Subcutaneous abdominal adipose tissue (tissue), 5 donors: ENCODE measurements around the gene KCNK16.

Experiments used
- H3K27ac ChIP-seq: one replicate; pipeline ENCODE4 v1.7.0; 2013; ENCODE audit warnings: low read depth, mild to moderate bottlenecking, inconsistent platforms, low read length, moderate library complexity
- H3K27me3 ChIP-seq, 5 donors: one replicate each; pipeline ENCODE4 v1.7.0; 2013; ENCODE audit warnings: low read length in 5 of 5, inconsistent platforms in 1 of 5; ENCODE audit not compliant: control insufficient read depth in 5 of 5, insufficient read depth in 4 of 5
- H3K36me3 ChIP-seq, 5 donors: one replicate each; pipeline ENCODE4 v1.7.0; 2013; ENCODE audit warnings: low read length in 5 of 5; ENCODE audit not compliant: control insufficient read depth in 5 of 5, insufficient read depth in 5 of 5
- H3K4me1 ChIP-seq, 5 donors: one replicate each; pipeline ENCODE4 v1.7.0; 2013; ENCODE audit warnings: low read length in 5 of 5, mild to moderate bottlenecking in 3 of 5, moderate library complexity in 1 of 5; ENCODE audit not compliant: control insufficient read depth in 5 of 5, insufficient read depth in 5 of 5
- H3K4me3 ChIP-seq, 5 donors: one replicate each; pipeline ENCODE4 v1.7.0; 2013; ENCODE audit warnings: low read length in 5 of 5, low read depth in 1 of 5
- H3K9ac ChIP-seq, 5 donors: one replicate each; pipeline ENCODE4 v1.7.0; 2013; ENCODE audit warnings: low read length in 5 of 5, mild to moderate bottlenecking in 4 of 5, moderate library complexity in 3 of 5
- H3K9me3 ChIP-seq, 5 donors: one replicate each; pipeline ENCODE4 v1.7.0; 2013; ENCODE audit warnings: low read length in 5 of 5; ENCODE audit not compliant: control insufficient read depth in 5 of 5
- donor health status: healthy.
- donor health status: healthy.
- donor health status: healthy.
- donor health status: healthy.
- donor health status: healthy.

The KCNK16 gene

DNA sequence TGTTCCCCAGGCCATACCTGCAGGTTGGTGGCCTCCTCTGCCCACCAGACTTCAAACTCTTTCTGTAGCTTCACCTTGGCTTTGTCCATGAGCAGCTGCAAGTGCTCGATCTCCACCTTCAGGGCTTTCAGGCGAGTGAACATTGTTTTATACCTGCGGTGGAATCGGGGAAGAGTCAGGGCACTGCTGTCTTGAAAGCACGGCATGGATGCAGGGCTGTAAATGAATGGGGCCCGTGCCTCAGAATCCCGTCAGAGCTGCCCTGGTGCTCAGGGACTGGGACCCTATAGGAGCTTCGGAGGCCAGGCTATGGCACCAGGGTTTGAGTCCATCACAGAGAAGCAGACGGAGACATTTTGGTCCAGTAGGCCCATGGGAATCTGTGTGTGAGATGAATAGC lies 37.9 kb upstream of the KCNK16 start:
- Histone ChIP-seq H3K27me3 (no peaks in the 10 kb centered on the region), H3K36me3 (no peaks in the 10 kb centered on the region), H3K4me3 (no peak overlapping the region), H3K9ac (no peak overlapping the region), H3K9me3 (no peaks in the 10 kb centered on the region), H3K27ac (no peak overlapping the region), H3K4me1 (peaks cover 2 to 15% (median 10%) of the 10 kb centered on the region in 5 donors)

DNA sequence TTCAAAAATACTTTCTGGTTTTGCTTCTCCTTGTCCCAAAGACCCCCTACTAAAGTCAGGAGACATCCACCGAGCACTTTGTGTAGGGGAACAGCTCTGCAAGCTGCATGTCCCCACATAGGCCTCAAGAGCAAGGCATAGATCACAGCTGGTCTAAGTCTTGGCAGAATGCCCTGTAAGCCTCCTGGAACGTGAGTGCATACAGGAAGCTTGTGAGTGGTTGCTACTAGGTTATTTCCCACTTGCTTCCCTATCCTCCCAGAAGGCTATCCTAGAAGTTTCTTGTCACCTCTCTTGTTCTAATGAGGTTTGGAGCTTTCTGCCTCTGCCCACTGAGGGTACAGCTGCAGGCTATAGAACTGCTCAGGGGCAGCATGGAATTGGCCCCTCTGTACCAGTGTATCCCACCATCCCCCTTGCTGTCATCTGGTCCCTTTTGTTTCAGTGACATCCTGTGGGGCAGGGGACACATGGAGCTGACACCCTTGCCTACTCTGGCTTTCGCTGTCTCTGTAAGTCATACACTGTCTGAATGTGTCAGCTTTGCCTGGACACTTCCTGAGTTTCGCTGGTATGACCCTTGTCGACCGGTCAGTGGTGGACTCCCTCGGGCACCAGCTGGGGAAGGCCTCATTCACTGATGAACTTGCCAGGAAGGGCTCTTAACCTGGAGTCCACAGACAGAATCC lies 35.6 kb upstream of the KCNK16 start:
- no peak overlapping the region for H3K9ac ChIP-seq
- H3K4me3 ChIP-seq = no peak overlapping the region
- no peaks in the 10 kb centered on the region for H3K36me3 ChIP-seq
- no peaks in the 10 kb centered on the region for H3K27me3 ChIP-seq
- H3K9me3 ChIP-seq = no peaks in the 10 kb centered on the region
- peaks cover 4 to 23% (median 18%) of the 10 kb centered on the region in 5 donors for H3K4me1 ChIP-seq
- H3K27ac ChIP-seq = no peak overlapping the region

DNA sequence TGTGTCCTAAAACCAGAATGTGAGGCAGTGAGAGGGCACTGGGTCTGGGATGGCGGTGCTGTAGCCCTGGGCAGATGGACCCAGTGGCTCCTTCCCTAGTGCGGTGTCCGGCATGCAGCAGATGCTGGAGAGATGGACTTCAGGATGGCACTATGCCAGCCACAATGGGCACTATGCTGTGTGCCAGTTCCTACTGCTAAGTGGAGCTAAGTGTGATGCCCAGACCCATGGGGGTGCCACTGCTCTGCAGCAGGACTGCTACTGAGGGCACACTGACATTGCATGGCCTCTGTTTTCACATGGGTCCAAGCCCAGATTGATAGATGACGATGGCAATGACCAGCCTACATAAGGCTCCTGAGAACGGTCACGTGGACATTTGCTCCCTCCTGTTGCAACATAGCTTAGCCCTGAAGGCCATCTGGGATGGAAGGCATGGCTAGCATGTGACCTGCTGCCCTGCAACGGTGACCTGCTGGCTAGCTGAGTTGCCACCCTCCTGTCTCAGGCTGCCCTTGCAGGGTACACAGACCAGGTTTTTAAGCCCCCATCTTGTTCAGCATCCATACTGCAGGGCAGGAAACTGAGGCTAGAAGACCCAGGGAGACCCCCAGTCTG lies 31.3 kb upstream of the KCNK16 start:
- H3K9me3 ChIP-seq = no peaks in the 10 kb centered on the region
- no peak overlapping the region for H3K4me3 ChIP-seq
- H3K36me3 ChIP-seq = no peaks in the 10 kb centered on the region
- H3K27ac ChIP-seq = no peak overlapping the region
- H3K4me1 ChIP-seq = peaks cover 3 to 16% (median 12%) of the 10 kb centered on the region in 5 donors
- H3K27me3 ChIP-seq = no peaks in the 10 kb centered on the region
- H3K9ac ChIP-seq = no peak overlapping the region

DNA sequence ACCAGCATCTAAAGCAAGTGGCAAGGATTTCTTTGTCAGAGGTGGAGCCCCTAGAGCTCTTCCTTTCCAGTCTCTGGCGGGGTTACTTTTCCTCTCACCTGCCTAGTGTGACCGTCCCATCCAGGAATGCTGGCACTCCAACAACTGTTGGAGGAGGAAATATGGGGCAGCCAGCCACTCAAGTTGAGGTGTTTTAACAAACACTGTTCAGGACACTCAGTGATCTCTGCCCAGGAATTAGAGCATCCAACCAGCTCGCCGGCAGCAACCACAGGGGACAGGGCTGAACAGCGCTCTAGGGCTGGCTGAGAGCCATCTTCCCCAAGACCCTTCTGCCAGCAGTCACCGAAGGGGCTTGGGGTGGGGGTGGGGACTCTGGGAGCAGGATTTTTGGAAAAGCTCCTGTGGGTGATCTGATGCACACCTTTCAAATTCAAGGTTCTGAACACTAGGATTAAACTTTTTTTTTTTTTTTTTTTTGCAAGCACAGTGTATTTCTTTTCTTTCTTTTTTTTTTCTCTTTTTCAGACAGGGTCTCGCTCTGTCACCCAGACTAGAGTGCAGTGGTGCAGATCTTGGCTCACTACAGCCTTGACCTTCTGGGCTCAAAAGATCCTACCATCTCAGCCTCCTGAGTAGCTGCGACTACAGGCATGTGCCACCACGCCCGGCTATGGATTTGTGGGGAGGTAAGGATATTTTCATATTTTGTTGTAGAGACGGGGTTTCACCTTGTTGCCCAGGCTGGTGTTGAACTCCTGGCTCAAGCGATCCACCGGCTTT lies 28.4 kb upstream of the KCNK16 start:
- no peaks in the 10 kb centered on the region for H3K9me3 ChIP-seq
- H3K4me3 ChIP-seq = no peak overlapping the region
- H3K27me3 ChIP-seq = no peaks in the 10 kb centered on the region
- H3K9ac ChIP-seq = no peak overlapping the region
- no peak overlapping the region for H3K27ac ChIP-seq
- H3K4me1 ChIP-seq = peaks cover 3 to 11% (median 8%) of the 10 kb centered on the region in 5 donors
- H3K36me3 ChIP-seq = no peaks in the 10 kb centered on the region

DNA sequence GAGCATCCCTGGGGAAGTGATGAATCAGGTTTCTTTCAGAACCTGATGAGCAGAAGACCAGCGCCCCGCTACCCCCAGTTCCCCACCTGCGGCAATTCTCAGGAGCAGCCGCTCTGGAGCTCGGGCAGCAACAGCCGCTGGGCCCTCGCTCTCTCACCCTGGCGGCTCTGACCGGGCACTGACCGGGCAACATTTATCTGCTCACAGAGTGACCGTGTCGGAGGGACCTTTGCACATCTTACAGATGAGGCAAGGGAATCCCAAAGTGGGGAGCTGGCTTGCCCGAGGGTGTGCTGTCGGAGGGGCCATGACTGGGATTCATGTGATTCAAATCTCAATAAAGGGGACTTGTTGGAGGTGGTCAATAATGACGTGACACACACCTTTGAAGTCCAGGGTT lies 26.2 kb upstream of the KCNK16 start:
- no peaks in the 10 kb centered on the region for H3K36me3 ChIP-seq
- no peak overlapping the region for H3K9ac ChIP-seq
- H3K9me3 ChIP-seq = no peaks in the 10 kb centered on the region
- H3K27me3 ChIP-seq = no peaks in the 10 kb centered on the region
- peaks cover 1 to 10% (median 2%) of the 10 kb centered on the region in 5 donors for H3K4me1 ChIP-seq
- H3K4me3 ChIP-seq = no peak overlapping the region
- H3K27ac ChIP-seq = no peak overlapping the region

DNA sequence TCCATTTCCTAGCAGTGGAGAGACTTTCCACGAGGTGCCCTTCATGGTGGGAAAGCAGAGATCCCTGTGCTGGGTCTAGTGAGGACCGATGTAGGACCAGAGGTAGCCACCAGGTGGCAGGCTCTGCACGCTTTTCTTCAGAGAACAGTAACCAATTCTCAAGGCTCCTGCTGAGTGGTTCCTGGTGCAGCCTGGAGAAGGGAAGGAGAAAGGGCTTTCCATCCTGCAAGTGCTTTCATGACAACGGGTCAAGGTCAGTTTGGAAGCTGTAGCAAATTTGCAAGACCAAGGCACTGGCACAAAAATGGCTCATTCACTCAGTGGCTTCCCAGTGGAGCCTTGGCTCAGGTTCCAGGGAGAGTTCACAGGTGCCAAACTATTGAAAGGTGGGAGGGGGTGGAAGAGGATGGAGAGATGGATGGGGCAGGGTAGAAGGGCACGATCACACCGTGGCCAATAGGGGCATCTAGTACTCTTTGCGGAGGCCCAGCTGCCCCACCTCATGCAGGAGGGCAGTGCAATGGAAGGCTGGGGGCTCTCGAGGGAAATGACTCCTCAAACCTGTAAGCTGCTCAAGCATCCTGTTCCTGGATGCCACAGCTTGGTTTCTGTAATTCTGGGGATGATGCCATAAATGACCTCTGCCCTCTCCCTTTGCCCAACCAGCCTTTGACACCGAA lies 25.5 kb upstream of the KCNK16 start:
- Histone ChIP-seq H3K4me1 (peaks cover 0 to 7% (median 0%) of the 10 kb centered on the region in 5 donors), H3K4me3 (no peak overlapping the region), H3K36me3 (no peaks in the 10 kb centered on the region), H3K27ac (no peak overlapping the region), H3K9ac (no peak overlapping the region), H3K27me3 (no peaks in the 10 kb centered on the region), H3K9me3 (no peaks in the 10 kb centered on the region)

DNA sequence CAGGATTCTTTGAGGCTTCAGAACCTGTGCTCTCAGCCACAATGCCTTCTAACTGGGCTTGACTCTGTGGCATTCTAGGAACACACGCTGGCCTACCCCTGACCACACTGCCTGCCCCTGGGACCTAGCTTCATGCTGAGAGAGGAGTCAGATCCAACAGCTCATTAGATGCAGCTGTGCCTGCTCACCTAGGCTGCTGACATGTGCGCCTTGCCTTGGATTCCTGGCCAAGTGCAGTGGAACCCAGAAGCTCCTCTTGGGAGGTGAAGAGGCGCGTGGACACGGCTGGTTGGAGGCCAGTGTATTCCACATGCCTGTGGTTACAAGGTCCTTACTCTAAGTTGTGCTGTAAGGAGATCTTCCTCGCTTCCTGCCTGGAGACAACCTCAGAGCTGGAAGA lies 24.7 kb upstream of the KCNK16 start:
- Histone ChIP-seq H3K36me3 (no peaks in the 10 kb centered on the region), H3K4me1 (peaks cover 0 to 11% (median 1%) of the 10 kb centered on the region in 5 donors), H3K9ac (no peak overlapping the region), H3K4me3 (no peak overlapping the region), H3K9me3 (no peaks in the 10 kb centered on the region), H3K27ac (no peak overlapping the region), H3K27me3 (no peaks in the 10 kb centered on the region)

DNA sequence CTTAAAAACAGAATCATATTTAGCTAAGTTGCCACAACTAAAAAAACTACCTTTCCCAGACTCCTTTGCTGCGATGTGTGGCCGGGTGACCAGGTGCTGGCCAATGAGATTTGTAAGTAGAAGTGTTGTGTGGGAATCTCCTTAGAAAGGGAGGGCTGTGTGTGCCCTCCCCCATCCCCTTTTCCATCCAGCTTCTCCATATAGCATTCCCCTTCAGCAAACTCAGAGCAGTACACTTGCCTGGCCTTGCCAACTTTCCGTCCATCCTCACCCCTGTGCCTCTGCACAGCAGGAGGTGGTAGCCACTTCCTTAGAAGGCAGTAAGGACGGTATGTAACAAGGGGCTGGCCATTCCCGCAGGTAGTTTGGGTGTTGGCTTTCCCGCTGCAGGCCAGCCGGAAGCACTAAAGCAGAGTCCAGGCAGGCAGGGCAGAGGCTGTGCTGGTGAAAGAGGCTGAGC lies 22.3 kb upstream of the KCNK16 start:
- Histone ChIP-seq H3K36me3 (no peaks in the 10 kb centered on the region), H3K9ac (peak overlapping the region in 1 of 5 donors; percentile 8), H3K4me3 (no peak overlapping the region), H3K9me3 (no peaks in the 10 kb centered on the region), H3K27me3 (peaks cover 0 to 9% (median 2%) of the 10 kb centered on the region in 5 donors), H3K27ac (no peak overlapping the region), H3K4me1 (peaks cover 1 to 27% (median 6%) of the 10 kb centered on the region in 5 donors)

DNA sequence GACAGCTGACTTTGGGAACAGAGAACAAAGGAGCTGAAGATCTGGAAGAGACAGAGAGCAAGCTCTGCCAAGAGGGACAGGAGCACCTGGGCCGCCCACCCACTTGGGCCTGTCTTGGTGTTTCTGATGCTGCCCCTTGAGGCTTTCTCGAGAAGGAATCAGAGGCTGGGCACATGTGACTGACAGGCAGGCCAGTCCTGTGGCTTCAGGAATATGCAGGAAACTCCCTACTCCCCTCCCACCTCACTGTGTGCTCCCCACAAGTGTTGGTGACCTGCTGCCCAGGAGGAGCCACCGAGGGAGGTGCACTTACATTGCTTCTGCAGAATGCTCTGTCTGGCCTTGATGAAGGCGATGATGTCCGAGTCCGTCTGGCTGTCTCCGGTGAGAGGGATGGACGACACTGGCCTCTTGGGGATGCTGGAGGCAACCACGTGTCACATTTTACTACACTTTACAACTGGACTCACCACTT lies 20.9 kb upstream of the KCNK16 start:
- Histone ChIP-seq H3K4me1 (peaks cover 1 to 37% (median 6%) of the 10 kb centered on the region in 5 donors), H3K27me3 (peaks cover 0 to 12% (median 2%) of the 10 kb centered on the region in 5 donors), H3K9me3 (no peaks in the 10 kb centered on the region), H3K9ac (no peak overlapping the region), H3K4me3 (no peak overlapping the region), H3K27ac (no peak overlapping the region), H3K36me3 (no peaks in the 10 kb centered on the region)
